Peyer's patch (tissue), 4 donors: Measurements from ENCODE around the gene SDHA. TPM values are rescaled to one million over a fixed set of nuclear protein-coding genes. Genes with fewer than 3 reads are reported as not detected.

Experiments
- DNase-seq, 3 donors: peaks; one replicate each; pipeline ENCODE4 v3.0.0-alpha.2; 2017 to 2019
- H3K27ac ChIP-seq, 4 donors: fragments of 200-600 bp; sonication (generic); one replicate each; pipeline ENCODE4 v1.5.1; 2016 to 2019
- H3K27me3 ChIP-seq, 2 donors: fragments of 200-600 bp; sonication (generic); one replicate each; pipeline ENCODE4 v1.5.1; 2019
- H3K36me3 ChIP-seq, 3 donors: fragments of 200-600 bp; sonication (generic); one replicate each; pipeline ENCODE4 v1.5.1; 2016 to 2019
- H3K4me1 ChIP-seq, 4 donors: fragments of 200-600 bp; sonication (generic); one replicate each; pipeline ENCODE4 v1.5.1; 2016 to 2019
- H3K4me3 ChIP-seq, 4 donors: fragments of 200-600 bp; sonication (generic); 1 replicate in 3 of 4; 2 replicates in 1 of 4; pipeline ENCODE4 v1.5.1; 2016 to 2019; ENCODE audit warnings: mild to moderate bottlenecking in 1 of 4
- H3K9me3 ChIP-seq, 4 donors: fragments of 200-600 bp; sonication (generic); one replicate each; pipeline ENCODE4 v1.5.1; 2016 to 2019; ENCODE audit warnings: mild to moderate bottlenecking in 1 of 4
- POLR2A ChIP-seq, 2 donors: fragments of 450-650 bp; IDR thresholded peaks; one replicate each; pipeline ENCODE4 v1.5.1; 2017; ENCODE audit warnings: antibody characterized with exemption in 2 of 2, mild to moderate bottlenecking in 2 of 2, moderate library complexity in 2 of 2
- total RNA-seq, 4 donors: library from RNA; depleted of rRNA; stranded (reverse); fragments of >200 nt; gene quantifications; one replicate each; pipeline ENCODE4 v1.1.0, GENCODE V29; 2016
- TF ChIP-seq, protein P1 (sequence below), 6 experiments: fragments of 450-650 bp in 4 of 6; fragments of 200-600 bp in 2 of 6; sonication (generic) in 1 of 6; IDR thresholded peaks; one replicate each; pipeline ENCODE4 v1.5.1; 2017 to 2019; ENCODE audit warnings: antibody characterized with exemption in 6 of 6, mild to moderate bottlenecking in 3 of 6, moderate library complexity in 1 of 6

The SDHA gene
- total RNA-seq, 4 donors from 2014 or later: 94.9 to 253 (median 207) TPM

DNA sequence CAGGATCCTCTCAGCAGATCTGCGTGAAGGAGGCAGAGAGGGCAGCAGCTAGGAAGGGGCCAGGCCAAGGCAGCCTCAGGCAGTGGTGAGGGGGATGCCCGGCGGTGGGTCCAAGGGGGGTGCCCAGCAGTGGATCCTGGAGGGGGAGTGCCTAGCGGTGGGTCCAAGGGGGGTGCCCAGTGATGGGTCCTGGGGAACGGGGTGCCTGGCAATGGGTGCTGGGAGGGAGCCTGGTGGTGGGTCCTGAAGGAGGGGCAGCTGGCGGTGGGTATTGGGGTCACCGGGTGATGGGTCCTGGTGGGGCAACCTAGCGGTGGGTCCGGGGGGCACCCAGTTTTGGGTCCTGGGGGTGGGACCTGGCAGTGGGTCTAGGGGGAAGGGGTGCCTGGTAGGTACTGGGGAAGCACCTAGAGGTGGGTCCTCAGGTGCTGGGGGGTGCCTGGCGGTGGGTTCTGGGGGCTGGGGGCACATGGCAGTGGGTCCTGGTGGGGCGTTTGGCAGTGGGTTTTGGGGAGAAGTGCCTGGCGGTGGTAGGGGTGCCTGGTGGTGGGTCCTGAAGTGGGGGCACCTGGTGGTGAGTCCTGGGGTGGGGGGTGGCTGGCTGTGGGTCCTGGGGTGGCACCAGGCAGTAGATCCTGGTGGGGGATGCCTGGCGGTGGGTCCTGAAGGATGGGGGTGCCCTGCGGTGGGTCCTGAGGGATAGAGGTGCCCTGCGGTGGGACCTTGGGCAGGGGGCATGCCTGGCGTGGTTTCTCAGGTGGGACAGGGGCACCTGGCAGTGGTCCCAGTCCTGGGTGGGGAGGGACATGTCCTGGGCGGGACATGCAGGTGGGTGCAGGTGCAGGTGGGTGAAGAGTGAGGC lies 24.9 kb upstream of the SDHA start:
- Histone ChIP-seq H3K4me3 (no peak overlapping the region), H3K27me3 (no peaks in the 10 kb centered on the region), H3K36me3 (no peaks in the 10 kb centered on the region), H3K4me1 (peaks cover 0 to 15% (median 3%) of the 10 kb centered on the region in 4 donors), H3K9me3 (no peaks in the 10 kb centered on the region), H3K27ac (no peak overlapping the region)
- DNase-seq: peak in 1 of 3 donors; percentile 39
- TF ChIP-seq, protein P1, sequence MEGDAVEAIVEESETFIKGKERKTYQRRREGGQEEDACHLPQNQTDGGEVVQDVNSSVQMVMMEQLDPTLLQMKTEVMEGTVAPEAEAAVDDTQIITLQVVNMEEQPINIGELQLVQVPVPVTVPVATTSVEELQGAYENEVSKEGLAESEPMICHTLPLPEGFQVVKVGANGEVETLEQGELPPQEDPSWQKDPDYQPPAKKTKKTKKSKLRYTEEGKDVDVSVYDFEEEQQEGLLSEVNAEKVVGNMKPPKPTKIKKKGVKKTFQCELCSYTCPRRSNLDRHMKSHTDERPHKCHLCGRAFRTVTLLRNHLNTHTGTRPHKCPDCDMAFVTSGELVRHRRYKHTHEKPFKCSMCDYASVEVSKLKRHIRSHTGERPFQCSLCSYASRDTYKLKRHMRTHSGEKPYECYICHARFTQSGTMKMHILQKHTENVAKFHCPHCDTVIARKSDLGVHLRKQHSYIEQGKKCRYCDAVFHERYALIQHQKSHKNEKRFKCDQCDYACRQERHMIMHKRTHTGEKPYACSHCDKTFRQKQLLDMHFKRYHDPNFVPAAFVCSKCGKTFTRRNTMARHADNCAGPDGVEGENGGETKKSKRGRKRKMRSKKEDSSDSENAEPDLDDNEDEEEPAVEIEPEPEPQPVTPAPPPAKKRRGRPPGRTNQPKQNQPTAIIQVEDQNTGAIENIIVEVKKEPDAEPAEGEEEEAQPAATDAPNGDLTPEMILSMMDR (IDR thresholded peaks at IDR 0.05): no peak
- no peak for TF ChIP-seq POLR2A (IDR thresholded peaks at IDR 0.05)

DNA sequence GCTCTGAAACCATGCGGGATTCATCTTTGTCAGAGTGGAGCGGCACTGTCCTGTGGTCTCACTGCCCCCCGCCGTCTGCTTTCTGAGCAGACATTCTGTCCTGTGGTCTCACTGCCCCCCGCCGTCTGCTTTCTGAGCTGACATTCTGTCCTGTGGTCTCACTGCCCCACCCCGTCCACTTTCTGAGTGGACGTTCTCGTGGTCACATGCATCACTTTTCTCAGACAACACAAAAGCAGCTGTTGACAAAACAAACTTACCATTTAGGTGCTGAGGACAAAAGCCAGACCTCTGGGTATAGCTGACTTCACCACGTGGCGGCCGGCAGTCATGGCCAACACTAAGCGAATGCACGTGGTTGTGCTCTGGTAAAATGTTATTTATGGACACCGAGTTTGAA lies 24.0 kb upstream of the SDHA start:
- H3K9me3 ChIP-seq: no peaks in the 10 kb centered on the region
- peak in 1 of 3 donors; percentile 24 for DNase-seq
- no peak overlapping the region for H3K27ac ChIP-seq
- no peaks in the 10 kb centered on the region for H3K36me3 ChIP-seq
- H3K4me3 ChIP-seq: no peak overlapping the region
- no peaks in the 10 kb centered on the region for H3K27me3 ChIP-seq
- peaks cover 0 to 13% (median 0%) of the 10 kb centered on the region in 4 donors for H3K4me1 ChIP-seq
- no peak for TF ChIP-seq POLR2A (IDR thresholded peaks at IDR 0.05)
- TF ChIP-seq, protein P1 (IDR thresholded peaks at IDR 0.05): no peak

DNA sequence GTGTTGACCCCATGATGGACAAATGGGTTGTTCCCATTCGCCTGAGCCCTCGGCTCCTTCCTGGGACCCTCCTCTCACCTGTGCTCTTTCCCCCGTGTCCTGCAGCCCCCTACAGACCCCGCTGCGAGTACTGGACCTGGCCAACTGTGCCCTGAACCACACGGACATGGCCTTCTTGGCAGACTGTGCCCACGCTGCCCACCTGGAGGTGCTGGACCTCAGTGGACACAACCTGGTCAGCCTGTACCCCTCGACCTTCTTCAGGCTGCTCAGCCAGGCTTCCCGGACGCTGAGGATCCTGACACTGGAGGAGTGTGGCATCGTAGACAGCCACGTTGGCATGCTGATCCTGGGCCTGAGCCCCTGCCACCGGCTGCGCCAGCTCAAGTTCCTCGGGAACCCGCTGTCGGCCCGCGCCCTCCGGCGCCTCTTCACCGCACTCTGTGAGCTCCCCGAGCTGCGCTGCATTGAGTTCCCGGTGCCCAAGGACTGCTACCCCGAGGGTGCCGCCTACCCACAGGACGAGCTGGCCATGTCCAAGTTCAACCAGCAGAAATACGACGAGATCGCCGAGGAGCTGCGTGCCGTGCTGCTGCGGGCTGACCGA lies 23.4 kb upstream of the SDHA start:
- TF ChIP-seq POLR2A (IDR thresholded peaks at IDR 0.05): no peak
- Histone ChIP-seq H3K27me3 (no peaks in the 10 kb centered on the region), H3K4me1 (peaks cover 0 to 13% (median 0%) of the 10 kb centered on the region in 4 donors), H3K9me3 (no peaks in the 10 kb centered on the region), H3K27ac (no peak overlapping the region), H3K36me3 (no peaks in the 10 kb centered on the region), H3K4me3 (no peak overlapping the region)
- peak in 1 of 3 donors; percentile 45 for DNase-seq

DNA sequence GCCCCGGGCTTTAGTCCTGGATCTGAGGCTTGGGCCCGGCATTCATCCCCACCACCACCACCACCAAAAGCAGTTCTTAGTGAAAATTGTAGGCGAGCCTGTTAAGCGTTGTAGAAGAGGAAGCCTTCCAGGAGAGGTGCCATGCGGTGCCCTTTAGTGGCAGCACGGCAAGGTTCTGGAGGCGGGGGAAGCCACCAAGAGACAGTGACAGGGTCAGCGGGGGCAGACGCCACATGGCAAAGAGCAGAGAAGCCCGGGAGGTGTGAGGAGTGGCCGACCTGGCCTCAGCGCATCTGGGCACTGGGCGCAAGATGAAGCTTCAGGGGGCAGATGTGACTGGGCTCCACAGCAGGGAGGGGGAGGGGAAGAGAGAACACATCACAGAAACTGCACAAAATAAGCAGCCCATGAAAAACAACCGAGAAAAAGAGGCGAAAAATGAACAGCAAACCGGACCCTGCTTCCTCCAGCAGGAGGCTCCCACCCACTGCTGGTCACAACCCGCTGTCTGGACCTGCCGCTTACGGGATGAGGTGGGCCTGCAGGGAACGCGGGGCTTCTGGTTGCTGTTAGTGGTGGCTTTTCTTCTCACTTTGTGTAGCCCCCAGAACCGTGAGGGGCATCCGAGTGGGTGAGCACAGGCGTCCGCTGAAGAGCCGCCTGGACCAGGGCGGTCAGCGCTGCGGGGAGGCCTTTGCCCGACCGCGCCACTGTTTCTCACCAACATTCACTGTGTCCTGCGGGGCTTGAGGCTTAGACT lies 22.5 kb upstream of the SDHA start:
- Histone ChIP-seq H3K27ac (no peak overlapping the region), H3K36me3 (no peaks in the 10 kb centered on the region), H3K9me3 (no peaks in the 10 kb centered on the region), H3K4me3 (no peak overlapping the region), H3K27me3 (no peaks in the 10 kb centered on the region), H3K4me1 (peaks cover 0 to 13% (median 0%) of the 10 kb centered on the region in 4 donors)
- TF ChIP-seq, protein P1 (IDR thresholded peaks at IDR 0.05): no peak
- TF ChIP-seq POLR2A (IDR thresholded peaks at IDR 0.05): no peak
- peak in 1 of 3 donors; percentile 40 for DNase-seq

DNA sequence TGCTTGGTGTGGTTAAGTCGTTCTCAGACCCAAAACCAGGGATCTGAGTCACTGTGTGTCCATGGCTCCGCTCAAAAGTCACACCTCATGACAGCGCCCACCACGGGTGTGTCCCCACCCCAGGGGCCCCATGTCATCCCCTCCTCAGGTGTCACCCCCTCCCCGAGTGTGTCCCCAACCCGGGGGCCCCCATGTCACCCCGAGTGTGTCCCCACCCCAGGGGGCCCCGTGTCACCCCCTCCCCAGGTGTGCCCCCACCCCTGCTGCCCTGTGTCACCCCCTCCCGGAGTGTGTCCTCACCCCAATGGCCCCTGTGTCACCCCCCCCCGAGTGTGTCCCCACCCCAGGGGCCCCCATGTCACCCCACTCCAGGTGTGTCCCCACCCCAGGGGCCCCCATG lies 21.8 kb upstream of the SDHA start:
- Histone ChIP-seq H3K4me3 (no peak overlapping the region), H3K4me1 (peaks cover 0 to 7% (median 0%) of the 10 kb centered on the region in 4 donors), H3K9me3 (no peaks in the 10 kb centered on the region), H3K36me3 (no peaks in the 10 kb centered on the region), H3K27me3 (no peaks in the 10 kb centered on the region), H3K27ac (no peak overlapping the region)
- peak in 1 of 3 donors; percentile 39 for DNase-seq
- no peak for TF ChIP-seq POLR2A (IDR thresholded peaks at IDR 0.05)
- TF ChIP-seq, protein P1 (IDR thresholded peaks at IDR 0.05): no peak
